ENCODE results near the gene IFNGR1.
A peak's percentile ranks its signal among the peaks of the same experiment; 100 is the strongest.
"Not testable (repeated sequence)": the region's sequence is repeated elsewhere in the genome, so short reads cannot be mapped to it uniquely, and the experiment has no call there.

Gene IFNGR1

DNA sequence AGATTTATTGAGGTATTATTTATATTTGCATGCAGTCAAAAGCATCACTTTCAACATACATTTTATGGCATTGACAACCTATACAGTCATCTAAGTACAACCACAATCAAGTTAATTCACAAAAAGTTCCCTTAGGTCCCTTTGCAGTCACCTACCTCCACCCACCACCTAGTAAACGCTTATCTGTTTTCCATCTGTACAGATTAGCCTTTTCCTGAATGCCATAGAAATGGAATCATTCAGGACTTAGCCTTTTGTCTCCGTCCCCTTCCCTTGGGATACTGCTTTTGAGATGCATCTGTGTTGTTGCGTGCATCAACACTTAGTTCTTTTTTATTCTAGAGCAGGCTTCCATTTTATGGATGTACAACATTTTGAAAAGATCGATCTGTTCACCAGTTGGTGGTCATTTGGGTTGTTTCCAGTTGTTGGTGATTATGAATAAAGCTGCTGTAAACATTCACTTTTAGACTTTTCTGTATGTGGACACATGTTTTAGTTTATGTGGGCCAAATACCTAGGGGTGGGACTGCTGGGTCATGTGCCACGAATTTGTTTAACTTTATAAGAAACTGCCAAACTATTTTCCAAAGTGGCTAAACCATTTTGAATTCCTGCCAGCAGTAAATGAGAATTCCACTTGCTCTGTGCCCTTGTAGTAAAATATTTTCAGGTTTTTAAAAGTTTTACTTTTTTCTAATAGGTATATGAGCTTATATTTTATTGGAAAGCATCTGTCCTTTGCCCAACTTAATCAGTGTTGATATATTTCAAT is 17.6 kb upstream of the IFNGR1 start:
- DNase-seq (ENCODE audit: low spot score) = no peak

DNA sequence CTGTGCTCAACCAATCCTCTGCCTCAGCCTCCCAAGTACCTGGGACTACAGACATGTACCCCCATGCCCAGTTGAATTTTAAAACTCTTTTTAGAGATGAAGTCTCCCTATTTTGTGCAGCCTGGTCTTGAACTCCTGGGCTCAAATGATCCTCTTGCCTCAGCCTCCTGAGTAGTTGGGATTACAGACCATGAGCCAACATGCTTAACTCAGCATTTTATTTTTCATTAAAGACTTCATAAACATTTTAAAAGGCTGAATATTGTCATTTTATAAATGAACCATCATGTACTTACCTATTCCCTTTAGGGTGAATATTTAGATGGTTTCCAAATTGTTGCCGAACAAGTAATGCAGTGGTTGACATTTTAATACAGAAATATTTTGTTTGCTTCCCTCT is 16.5 kb upstream of the IFNGR1 start:
- DNase-seq (ENCODE audit: low spot score) = no peak

DNA sequence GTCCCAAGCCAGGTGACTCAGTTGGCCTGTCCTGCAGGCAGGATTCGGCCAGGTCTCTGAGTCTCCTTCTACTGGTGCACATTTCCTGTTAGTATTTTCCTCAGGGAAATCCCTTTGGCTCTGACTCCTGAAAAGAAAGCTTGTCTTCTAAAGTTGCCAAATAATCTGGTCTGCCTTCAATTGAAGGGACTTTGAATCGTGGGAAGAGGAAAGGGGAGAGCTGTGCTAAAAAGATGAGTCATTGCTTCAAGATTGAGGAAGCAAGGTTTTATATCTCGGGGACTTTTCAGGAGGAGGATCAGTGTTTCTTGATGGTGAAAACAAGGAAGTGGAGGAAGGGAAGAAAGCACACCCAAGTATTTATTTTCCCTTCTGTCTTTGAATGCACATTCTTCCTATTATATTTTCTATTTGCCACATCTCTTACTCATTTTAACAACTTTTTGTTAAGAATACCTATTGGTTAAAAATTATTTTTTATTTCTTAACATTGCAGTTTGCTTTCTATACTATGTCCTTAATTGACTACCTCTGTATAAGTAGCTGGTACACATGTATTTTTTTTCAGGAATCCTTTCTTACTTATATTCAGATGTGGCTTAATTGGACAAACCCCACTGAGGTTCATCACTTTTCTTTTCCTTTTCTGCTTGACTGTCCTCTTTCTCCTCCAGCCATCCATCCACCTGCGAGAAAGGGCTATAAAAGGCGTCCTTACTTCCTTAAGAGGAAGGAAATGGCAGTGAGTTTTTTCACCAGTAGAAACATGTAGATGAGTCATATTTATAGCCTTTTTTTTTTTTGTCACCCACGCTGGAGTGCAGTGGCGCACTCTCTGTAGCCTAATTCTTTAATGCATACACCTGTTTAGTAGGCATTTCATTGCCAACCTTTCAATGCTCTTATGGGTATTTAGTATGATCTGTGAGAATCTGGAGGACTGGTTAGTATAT is 15.0 kb upstream of the IFNGR1 start:
- DNase-seq (ENCODE audit: low spot score) = no peak

DNA sequence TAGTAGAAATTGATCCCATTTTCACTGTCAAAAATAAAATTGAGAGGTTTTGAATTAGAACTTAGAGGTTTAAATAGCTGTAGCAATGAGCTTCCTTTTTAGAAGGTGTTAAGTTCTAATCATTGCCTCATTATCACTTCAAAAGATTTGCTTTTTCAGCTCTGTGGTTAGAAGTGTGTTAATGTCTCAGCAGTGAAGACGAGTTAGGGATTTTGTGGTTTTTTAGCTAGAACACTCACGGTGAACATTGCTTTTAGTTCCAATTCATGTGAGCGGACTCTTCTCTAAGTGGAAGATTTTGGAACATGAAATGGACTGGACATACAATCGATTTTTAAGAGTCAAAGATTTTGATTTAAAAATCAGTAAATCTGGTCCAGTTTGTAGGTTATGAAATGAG is 12.7 kb upstream of the IFNGR1 start:
- DNase-seq (ENCODE audit: low spot score) = no peak

DNA sequence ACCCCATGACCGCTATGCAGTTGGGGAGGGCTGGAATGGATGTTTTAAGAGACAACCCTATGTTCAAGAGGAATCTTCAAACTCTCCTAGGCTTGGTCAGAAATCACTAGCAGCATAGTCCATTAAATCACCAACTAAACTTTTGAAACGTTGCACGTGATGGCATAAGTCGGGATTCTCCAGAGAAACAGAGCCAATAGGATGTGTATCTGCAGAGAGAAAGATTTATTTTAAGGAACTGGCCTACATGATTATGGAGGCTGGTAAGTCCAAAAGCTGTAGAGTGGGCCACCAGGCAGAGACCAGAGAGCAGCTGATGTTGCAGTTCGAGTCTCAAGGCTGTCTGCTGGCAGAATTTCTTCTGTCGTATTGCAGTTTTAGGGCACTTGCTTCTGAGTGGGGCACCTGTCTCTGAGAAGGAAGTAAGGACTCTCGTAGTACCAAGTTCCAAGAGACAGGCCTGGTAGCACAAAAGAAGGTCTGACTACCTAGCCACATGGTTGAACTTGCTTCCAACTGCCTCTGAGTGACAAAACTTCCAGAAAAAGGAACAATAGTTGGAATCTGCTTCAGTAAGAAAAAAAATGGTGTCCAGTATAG is 11.9 kb upstream of the IFNGR1 start:
- DNase-seq (ENCODE audit: low spot score) = no peak

DNA sequence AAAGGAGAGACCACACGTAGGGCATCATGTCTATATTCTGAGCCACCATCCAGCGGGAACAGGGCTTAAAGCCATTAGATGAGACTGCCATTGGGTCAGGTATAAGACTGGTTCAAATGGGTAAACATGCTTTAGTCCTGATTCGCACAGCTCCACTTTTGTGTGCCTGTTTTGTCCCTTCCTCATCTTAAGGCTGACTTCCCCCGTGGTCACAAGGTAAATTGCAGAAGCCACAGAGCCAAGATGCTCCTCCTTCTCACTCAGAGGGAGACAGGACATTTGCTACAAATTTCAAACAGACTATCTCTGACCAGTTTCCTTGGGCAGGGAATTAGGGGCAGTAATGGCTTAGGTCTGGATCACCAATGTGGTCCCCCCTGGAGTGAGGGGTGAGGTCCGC is 11.4 kb upstream of the IFNGR1 start:
- no peak for DNase-seq (ENCODE audit: low spot score)

DNA sequence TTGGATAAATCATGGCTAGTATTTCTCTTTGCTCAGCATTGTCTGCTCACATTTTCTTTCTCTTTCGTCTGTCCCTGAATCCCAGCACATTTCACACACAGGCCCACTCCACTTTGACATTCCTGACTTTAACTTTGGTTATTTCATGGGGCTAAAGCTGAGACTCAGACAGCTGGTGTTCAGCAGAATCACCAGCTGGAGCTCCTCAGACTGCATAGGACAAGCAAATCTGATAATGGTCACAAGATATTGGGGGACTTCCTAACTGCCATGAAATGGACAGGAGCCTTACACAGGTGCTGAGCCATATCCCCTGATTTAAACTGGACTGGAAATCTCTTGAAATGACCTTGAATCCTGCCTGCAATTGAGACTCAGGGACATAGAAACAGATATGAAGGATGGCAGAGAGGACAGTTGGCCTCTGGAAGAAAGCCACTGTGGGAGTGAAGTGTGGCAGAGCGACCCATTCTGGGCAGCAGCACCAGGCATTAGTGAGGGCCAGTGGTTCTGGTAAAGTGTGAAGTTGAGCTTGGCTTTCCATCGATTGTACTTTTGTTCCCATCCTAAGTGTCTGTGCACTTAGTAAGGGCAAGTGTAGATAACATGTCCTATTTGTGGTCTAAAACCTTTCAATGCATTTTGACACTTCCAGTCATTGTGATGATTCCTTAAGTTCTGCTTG is 10.0 kb upstream of the IFNGR1 start:
- DNase-seq (ENCODE audit: low spot score) = no peak

DNA sequence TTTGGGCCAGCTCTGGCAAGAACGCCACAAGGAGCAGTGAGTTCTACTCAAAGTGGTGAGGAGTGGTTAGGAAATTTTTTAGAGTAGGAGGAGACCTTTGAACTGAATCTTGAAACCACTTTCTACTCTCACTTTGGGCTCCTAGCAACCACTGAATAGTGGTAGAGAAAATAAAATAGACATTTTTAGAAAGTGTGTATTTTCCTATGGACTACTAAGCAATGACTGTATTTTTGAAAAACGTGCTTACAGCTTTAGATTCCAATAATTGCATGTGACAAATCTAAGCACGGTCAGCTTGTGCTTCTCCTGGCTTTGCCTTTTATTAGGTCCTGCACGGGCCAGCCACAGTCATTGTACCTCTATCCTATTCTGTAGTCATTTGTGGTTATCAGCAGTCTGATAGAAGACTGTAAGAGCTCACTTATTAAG is 8.7 kb upstream of the IFNGR1 start:
- no peak for DNase-seq (ENCODE audit: low spot score)

DNA sequence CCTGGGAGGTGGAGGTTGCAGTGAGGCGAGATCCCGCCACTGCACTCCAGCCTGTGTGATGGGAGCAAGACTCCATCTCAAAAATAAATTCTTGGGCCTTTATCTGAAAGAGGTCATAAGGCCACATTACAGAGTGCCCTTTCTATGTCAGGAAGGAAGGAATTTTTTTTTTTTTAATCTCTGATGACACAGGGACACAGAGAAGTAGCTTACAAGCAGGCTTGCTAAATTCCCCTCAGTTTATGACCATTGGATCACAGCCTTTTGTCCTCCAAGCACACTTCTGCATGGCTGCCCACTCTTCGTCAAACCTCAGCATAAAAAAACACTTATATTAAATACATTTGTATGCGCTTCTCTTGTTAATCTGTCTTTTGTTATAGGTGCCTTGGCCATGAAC is 7.5 kb upstream of the IFNGR1 start:
- no peak for DNase-seq (ENCODE audit: low spot score)

DNA sequence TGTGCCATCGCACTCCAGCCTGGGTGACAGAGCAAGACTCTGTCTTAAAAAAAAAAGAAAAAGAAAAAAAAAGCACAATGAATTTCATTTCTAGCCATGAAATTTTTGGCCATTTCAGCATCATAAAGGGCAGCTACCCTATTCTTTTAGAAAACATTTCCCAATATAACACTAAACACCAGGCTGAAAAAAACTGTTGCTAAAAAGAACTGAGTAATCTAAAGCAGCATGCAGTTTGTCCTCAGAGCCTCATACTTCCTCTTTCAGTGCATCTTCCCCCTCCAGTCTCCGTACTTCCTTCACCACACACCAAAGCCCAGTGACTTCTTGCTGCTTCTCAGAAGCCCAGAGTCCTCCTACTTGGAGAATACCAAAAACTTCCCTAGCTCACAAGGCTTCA is 5.6 kb upstream of the IFNGR1 start:
- DNase-seq (ENCODE audit: low spot score) = peak; percentile 68

DNA sequence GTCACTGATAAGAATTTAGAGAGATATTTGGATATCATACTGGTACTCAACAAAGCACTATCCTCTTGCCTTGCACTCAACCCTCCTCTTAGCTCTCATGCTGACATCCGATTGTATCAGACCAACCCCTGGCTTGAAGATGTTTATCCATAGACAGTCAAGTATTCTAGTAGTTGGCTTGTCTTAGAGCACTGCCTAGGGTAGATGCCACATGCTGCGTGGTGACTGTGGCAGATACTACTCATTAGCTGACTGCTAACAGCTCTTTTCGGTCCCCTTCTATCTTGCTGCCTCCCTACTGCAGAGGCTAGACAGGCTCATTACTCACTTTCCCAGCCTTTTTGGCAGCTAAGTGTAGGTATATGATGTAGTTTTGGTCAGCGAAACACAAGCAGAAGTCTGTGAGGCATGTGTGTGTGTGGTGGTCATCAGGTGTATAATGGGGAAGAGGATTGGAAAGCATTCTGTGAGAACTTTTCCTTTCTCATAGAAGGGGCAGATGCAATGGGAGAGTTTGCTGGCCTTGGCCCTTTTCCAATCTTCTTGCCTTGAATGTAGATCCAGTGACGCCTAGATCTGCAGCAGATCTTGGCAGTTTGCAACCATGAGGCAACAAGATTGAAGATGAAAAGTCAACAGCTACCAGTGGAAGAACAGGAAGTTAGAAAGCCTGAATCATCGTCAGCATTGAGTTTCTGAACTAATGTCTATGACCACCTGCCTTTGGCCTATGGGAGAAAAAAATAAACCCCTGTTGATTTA is 4.4 kb upstream of the IFNGR1 start:
- no peak for DNase-seq (ENCODE audit: low spot score)

DNA sequence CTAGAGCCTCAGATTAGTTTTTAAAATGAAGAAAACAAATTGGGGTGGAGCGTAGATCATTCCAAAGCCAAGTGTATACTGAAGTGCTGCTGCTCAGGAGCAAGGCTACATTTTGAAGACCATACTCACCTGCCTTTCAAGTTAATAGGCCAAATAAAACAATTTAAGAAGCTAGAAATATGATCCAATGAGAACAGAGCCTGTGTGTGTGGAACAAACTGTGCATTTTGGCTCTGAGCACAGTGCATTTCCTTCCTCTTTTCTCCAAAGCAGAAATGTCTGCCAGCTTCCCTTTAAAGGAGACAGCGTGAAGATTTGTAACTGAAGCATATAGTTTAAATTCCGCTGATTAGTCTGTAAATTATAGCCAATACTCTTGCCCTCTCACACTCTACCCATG is 3.2 kb upstream of the IFNGR1 start:
- no peak for DNase-seq (ENCODE audit: low spot score)

DNA sequence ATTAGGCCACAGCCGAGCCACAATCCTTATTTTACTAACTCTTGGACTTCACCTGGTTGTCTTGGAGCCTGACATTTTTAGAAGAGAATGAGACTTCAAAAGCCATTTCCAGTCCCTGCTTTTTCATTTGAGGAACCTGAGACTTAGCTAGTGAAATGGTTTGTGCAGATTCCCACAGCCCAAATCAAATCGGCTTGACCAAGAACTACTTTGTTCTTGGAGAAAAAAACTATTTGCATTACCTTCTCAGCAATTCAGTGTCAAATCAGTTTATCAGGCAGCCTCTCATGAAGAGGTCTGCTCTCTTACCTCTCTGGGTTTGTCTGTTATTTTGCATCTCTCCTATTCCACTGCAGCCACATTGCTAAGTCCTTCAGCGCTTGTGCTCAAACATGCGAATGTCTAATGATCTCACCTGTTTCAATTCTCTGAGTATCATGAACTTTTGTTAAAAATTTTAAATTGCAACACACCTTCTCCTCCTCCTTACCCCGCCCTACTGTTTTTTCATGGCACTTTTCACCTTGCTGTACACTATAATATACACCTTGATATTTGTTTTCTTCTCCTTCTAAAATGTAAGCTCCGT is 573 bp upstream of the IFNGR1 start:
- DNase-seq (ENCODE audit: low spot score) = no peak

DNA sequence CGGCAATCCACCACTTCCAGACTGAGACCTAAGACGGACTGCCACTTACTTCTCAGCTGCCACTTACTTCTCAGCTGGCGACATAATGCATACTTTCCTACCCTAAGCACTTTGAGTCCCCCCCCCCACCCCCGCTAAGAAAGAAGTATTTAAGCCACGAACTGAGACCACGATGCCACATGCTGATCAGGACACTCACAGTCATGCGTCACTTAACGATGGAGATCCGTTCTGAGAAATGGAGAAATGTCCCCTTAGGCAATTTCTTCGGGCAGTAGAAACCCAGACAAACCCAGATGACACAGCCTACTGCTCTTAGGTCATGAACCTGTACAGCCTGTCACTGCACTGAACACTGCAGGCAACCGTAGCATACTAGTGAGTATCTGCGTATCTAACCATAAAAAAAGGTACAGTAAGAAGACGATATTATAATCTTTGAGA is 690 bp downstream of the IFNGR1 start:
- peak; percentile 47 for DNase-seq (ENCODE audit: low spot score)

DNA sequence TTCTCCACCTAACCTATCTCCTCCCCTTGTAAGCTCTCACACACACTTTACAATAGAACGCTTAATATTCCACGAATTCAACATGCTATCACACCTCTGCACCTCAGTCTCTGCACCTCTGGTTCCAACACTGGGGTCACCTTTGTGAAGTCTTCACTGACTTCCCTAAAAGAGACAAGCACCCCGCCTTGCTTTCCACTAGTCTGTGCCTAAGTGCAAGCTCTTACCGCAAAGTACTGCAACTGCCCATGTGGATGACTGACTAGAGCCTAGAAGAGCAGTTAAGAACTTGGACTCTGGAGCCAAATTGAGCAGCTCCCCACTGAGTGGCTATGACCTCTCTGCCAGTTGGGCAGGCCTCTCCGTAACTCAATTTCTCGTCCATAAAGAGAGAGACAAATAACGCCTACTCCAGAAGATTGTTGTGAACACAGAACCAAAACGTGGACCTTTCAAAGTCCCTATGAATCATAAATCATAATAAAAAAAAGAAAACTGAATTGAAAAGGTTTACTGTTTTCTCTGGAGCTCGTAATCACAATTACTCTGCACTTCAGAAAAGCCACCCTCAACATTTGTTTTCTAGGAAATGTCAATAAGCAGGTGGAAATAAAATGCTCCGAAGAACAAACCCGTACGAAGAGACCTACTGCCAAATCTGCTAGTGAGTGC is 1.2 kb downstream of the IFNGR1 start:
- DNase-seq (ENCODE audit: low spot score) = no peak

DNA sequence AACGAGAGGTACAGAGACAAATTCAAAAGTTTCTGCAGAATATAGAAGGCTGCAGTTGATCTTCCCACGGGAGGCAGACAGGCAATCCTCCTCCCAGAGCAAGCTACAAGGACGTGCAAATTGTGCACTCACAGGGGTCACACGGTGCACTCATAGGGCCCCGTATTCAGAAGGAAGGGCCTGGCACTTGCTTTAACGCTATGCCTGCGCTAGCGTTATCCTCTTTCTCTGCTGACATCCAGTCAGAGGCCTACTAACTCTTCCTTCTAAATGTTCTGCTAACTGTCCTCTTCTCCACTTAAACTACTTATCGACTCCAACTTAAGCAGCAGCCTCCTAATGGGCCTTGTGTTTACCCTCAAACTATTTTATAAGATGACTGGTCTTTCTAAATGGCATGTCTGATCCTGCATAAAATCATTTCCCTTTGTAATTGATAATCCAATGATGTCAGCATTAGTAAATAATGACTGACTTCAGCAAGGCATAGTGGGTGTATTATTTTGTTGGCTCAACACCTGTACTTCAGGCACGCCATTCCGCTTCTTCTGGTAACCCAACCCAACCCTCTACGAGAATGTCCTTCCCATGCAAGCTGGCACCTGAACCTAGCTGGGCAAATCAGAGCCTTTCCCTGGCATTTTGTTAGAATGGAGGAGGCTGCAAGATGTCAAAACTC is 2.2 kb downstream of the IFNGR1 start:
- DNase-seq (ENCODE audit: low spot score) = no peak

DNA sequence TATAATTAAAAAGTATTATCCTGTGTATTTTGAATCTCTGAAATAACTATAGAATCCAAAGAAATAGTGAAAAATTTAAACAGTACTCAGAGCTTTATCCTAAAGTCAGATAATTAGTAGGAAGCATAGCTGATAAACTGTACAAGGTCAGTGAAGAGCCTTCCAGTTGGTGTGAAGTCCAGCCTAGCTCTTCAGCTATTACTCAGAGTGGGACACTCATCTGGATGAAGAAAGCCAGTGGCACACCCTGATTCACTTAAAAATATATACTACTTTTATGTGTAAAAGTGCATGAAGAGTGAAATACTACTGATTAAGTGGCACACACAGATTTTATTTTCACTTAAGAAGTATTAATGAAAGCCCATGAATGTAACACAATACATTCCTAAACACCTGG is 3.1 kb downstream of the IFNGR1 start:
- DNase-seq (ENCODE audit: low spot score) = no peak

DNA sequence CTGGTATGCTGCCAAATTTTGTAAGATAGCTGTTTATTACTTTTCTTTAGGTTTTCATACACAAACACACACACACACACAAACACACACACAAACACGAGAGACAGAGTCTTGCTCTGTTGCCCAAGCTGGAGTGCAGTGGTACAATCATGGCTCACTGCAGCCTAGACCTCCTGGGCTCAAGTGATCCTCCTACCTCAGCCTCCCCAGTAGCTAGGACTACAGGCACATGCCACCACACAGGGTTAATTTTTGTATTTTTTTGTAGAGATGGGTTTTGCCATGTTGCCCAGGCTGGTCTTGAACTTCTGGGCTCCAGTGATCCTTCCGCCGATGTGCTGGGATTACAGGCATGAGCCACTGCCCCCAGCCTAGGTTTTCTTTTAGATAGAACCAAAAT is 3.6 kb downstream of the IFNGR1 start:
- not testable (repeated sequence) for DNase-seq (ENCODE audit: low spot score)

DNA sequence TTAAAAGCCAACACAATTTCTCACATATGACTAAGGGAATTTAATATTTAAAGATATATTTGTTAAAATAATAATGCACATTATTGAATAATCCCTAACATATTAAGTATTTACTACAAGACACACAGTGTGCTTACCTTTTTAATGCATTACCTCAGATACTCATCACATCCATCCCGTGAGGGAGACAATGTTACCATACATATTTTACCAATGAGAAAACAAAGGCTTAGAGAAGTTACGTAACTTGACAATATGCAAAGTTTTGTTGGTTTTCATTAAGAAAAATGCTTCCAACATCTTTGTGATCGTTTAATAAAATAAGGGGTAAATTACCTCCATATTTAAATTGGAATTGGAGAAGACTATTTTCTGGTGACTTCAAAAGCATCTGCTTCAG is 4.3 kb downstream of the IFNGR1 start:
- no peak for DNase-seq (ENCODE audit: low spot score)

DNA sequence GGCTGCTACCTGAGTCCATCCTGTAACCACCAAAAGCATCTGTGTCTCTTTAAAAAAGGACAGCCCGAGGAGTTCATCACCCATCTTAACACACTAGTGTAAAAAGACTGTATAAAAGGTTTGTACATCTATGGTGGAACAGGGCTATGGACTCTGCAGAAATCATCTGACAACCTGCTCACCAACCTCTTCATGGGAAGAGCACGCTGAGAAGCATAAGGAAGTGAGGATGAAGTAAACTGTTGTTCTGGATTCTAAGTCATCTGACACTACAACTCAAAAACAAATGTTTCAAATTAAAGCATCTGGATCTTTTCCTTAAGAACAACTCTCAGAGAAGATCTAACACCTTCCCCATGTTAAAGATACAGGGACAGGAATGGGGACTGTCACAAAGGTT is 5.4 kb downstream of the IFNGR1 start:
- no peak for DNase-seq (ENCODE audit: low spot score)
